ENCODE measurements around the gene MCOLN1.

Gene MCOLN1

DNA sequence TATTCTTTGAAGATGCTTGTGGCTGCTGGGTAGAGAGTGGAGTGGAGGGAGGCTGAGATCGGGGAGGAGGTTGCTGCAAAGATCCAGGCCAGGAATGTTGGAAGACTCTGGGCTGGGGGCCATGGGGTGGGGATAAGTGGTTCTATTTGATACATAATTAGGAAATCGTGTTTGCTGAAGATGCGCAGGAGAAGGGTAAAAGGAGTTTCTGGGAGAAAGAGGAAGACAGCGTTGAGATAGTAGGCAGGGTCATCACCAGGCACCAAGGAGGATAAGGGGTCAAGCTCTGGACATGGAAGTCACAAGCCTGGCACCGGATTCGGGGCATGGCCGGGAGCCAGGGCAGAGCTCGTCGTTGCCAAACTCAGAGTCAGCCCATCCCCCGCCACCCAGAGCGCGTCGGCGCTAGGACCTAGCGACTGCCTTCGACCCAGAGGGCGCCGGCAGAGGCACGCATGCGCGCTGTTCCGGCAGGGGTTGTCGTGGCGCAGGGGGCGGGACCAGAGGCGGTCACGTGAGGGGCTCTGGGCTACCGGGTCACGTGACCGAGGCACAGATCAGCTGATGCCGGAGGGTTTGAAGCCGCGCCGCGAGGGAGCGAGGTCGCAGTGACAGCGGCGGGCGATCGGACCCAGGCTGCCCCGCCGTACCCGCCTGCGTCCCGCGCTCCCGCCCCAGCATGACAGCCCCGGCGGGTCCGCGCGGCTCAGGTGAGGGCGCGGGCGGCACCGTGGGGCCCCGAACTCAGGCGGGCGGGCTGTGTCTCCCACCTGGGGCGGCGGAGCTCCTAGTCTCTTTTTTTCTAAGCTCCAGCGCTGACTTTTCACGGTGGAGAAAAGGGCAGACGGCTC lies at the start of gene MCOLN1:
Gene MCOLN1, plus strand, starts transcription at position 553 of the 851 bp plus-strand sequence. Its CDS starts 127 bp downstream, at position 680.
- DNase-seq: peak; percentile 100

- no peak for DNase-seq
Measured at GRCh38 chr19:7475665-7476064, 46.8 kb upstream of the MCOLN1 start.

DNA sequence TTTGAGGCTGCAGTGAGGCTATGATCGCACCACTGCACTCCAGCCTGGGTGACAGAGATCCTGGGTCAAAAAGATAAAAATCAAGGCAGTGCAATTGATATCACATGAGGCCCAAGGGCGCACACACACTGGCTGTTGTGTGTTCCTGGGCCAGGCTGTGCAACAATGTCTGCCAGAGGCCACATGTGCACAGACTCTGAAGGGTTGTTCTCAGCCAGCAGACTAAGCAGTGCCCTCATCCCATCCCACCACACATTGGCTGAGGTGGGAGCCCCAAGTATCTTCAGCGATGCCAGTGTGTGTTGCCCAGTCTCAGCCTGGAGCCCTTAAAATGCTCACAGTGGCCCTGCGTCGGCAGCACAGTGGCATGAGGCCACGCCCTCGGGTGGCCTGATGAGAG lies 46.2 kb upstream of the MCOLN1 start:
- no peak for DNase-seq

- DNase-seq: no peak
Measured at GRCh38 chr19:7476777-7477494, 45.5 kb upstream of the MCOLN1 start.

DNA sequence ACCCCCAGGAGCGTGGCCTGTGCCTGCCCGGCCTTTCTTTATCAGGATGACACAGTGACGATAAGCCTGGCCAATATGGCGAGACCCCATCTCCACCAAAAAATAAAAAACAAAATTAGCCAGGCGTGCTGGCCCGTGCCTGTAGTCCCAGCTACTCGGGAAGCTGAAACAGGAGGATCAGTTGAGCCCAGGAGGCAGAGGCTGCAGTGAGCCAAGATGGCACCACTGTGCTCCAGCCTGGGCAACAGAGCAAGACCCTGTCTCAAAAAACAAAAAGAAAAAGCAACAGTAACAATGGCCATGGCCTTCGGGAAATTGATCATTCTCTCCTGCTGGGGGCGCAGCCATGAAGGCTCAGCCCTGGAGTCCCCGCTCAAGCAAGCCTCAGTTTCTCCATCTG lies 44.7 kb upstream of the MCOLN1 start:
- DNase-seq: no peak

GRCh38 chr19:7478173-7478842 lies 44.1 kb upstream of the MCOLN1 start:
- no peak for DNase-seq

DNA sequence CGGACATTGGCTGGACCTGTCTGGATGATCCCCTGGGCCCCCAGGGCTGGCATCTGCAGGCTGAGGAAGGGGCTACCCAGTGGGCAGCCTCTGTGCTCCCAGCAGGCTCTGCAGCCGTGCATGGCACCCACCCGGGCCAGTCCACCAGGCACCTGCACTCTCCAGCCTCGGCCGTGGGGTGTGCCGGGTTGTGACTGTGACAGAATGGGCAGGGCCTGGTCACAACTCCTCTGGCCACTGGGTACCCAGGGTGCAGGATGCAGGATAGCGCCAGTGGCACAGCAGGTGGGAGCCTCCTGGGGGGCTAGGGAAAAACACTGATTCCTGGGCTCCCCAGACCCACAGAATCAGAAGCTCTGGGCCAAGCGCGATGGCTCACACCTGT lies 43.6 kb upstream of the MCOLN1 start:
- no peak for DNase-seq

DNA sequence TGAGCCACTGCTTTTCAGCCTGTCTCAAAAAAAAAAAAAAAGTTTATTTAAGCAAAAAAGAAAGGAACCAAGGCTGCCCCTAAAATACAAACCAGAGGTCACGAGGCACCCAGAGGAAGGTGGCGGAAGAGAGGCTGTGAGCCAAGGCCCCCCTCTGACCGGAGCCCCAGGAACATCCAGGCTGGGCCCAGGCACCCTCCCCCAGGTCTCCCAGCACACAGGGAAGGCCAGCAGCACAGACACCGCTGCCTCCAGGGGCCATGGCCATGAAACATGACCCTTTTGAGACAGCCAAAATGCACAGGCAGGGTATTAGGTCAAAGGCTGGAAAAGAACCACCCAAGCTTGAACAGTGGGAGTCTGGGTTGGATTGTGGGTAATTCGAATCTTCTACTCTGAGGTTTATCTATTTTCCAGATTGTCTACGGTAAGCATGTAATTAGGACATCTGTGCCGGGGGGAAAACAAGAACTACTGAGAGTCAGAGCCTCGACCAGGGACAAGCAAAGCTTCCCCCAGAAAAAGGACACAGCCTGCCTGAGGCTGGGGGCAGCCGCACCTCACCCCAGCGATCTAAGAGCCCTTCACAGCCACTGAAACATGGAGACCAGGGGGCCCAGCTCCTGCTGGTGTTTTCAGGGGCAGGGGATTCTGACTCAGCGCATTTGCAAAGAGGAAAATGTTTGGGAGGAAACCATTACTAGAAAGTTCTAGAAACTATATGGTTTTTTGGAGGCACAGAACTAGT lies 42.0 kb upstream of the MCOLN1 start:
- DNase-seq: no peak

GRCh38 chr19:7480970-7481255 lies 41.5 kb upstream of the MCOLN1 start:
- DNase-seq: no peak

GRCh38 chr19:7482584-7483439 lies 39.6 kb upstream of the MCOLN1 start:
- DNase-seq: no peak

- no peak for DNase-seq
Measured at GRCh38 chr19:7483720-7484201, 38.7 kb upstream of the MCOLN1 start.

DNA sequence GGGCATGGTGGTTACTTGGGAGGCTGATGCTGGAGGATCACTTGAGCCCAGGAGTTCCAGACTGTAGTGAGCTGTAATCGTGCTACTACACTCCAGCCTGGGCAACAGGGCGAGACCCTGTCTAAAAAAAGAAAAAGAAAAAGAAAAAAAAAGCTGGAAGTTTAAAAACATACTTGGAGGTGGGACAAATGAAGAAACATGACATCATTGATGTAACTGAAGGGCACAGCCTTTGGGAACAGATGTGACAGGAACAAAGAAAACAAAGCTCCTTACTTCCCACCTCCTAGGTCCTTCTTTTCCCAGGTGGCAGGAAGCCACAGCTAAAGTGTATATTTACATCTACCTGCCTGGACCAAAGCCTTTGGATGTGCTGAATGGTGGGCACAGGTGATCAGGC lies 35.5 kb upstream of the MCOLN1 start:
- no peak for DNase-seq

GRCh38 chr19:7488736-7489353 lies 33.6 kb upstream of the MCOLN1 start, which contains the start of gene PEX11G:
TSS of gene PEX11G (minus strand) at chr19:7489035. CDS start at chr19:7489010, 25 bp downstream.
- peak; percentile 91 to 93 for DNase-seq

DNA sequence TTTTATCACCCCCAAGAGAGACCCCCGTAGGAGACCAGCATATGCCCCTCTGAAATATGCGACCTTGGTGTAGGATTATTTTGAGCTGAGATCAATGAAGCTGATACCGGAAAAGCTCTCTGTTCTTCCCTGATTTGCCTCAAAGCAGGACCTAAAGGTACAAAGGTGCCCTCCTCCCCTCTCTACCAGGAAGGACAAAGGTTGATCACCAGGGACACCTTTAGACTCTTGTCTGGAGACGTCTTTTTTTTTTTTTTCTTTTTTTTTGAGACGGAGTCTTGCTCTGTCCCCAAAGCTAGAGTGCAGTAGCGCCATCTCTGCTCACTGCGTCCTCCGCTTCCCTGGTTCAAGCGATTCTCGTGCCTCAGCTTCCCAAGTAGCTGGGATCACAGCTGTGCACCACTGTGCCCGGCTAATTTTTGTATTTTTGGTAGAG lies 32.8 kb upstream of the MCOLN1 start:
- no peak for DNase-seq

GRCh38 chr19:7492142-7492541 lies 30.3 kb upstream of the MCOLN1 start:
- peak; percentile 59 to 69 for DNase-seq

GRCh38 chr19:7492558-7492957 lies 29.9 kb upstream of the MCOLN1 start:
- DNase-seq: no peak

- DNase-seq: no peak
Measured at GRCh38 chr19:7494416-7495098, 27.9 kb upstream of the MCOLN1 start.

GRCh38 chr19:7497292-7497691 lies 25.1 kb upstream of the MCOLN1 start:
- DNase-seq: peak in 1 of 2 experiments; percentile 21

- DNase-seq: peak; percentile 69 to 72
Measured at GRCh38 chr19:7500811-7501450, 21.5 kb upstream of the MCOLN1 start.

- DNase-seq: no peak
Measured at GRCh38 chr19:7502552-7502951, 19.9 kb upstream of the MCOLN1 start.
